Brain microvascular endothelial cell (primary cell): ENCODE data around the gene TESK2.

Source experiments
- DNase-seq: peaks from one replicate; pipeline ENCODE4 v3.0.0-alpha.2; 2020
- H3K27ac ChIP-seq: fragments of 250-450 bp; sonication (Bioruptor Pico); 2 replicates; pipeline ENCODE4 v1.5.1; 2020; ENCODE audit warnings: mild to moderate bottlenecking, moderate library complexity
- H3K27me3 ChIP-seq: fragments of 250-450 bp; sonication (Bioruptor Pico); replicated peaks from 2 replicates; pipeline ENCODE4 v1.5.1; 2020; ENCODE audit warnings: mild to moderate bottlenecking
- H3K36me3 ChIP-seq: fragments of 250-450 bp; sonication (Bioruptor Pico); replicated peaks from 2 replicates; pipeline ENCODE4 v1.5.1; 2020; ENCODE audit warnings: mild to moderate bottlenecking
- H3K4me3 ChIP-seq: 2 replicates; pipeline ENCODE4 v1.5.1; 2011; ENCODE audit warnings: low read depth, mild to moderate bottlenecking, control low read depth, low read length, moderate library complexity
- CTCF ChIP-seq: IDR thresholded peaks from 2 replicates; pipeline ENCODE4 v1.5.1; 2011; ENCODE audit warnings: low read depth, mild to moderate bottlenecking, moderate library complexity, low read length, control low read depth, inconsistent platforms; ENCODE audit errors: missing control alignments
- in situ Hi-C: cut with HindIII; loops from 2 replicates; pipeline ENCODE4 v1.10.0; 2017; ENCODE audit warnings: low sequenced_read_pairs, low pct_ligation_motif_present

TESK2 gene

DNA sequence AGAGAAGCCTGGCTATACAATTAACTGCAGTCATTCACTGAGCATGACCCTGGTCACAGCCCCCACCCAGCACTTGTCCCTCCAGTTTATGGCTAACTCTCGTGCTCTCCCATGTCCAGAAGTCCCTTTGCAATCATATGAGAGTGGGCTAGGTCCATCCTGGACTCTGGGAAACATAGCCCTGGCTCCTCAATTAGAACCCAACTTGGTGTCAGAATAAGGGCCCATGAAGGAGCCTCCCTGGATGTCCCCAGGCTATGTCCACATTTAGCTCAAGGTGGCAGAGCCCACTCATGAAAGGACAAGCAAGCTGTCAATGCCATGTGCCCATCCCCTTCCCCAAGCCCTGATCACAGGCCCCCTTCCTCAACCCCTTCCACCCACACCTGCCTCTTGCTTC lies 191.7 kb downstream of the TESK2 start:
- in situ Hi-C loops: no loop called here
- H3K27me3 ChIP-seq: no peaks in the 10 kb centered on the region
- no peak for DNase-seq
- TF ChIP-seq CTCF: no peak
- H3K27ac ChIP-seq: no peak overlapping the region
- no peak overlapping the region for H3K4me3 ChIP-seq
- H3K36me3 ChIP-seq: no peaks in the 10 kb centered on the region

- no peaks in the 10 kb centered on the region for H3K27me3 ChIP-seq
- no peak for TF ChIP-seq CTCF
- no peaks in the 10 kb centered on the region for H3K36me3 ChIP-seq
- in situ Hi-C loops: no loop called here
- H3K4me3 ChIP-seq: no peak overlapping the region
- DNase-seq: no peak
- no peak overlapping the region for H3K27ac ChIP-seq
Measured at GRCh38 chr1:45297666-45298356, 193.2 kb downstream of the TESK2 start.
